HCT116 (cell line): ENCODE data around the gene GREB1L. TPM values are rescaled to one million over a fixed set of nuclear protein-coding genes. Genes with fewer than 3 reads are reported as not detected.

Experiments used
- ATAC-seq: fragments of 200-7000 bp; cut with Tn5 transposase; 2 replicates; pipeline ENCODE4 v1.9.1; 2020; ENCODE audit warnings: mild to moderate bottlenecking, moderate library complexity
- BruUV-seq: library from RNA; stranded (reverse); fragments of 400-500 nt; replicated peaks from 2 replicates; lab custom pipeline; 2021; lab: Mats Ljungman, UMichigan
- CTCF ChIA-PET: fragments of 300-600 bp; sonication (Branson Sonifier 250); formaldehyde crosslinking; loops from one replicate; lab custom pipeline; 2021; ENCODE audit warnings: antibody characterized with exemption; lab: Charles Lee
- POLR2A ChIA-PET: fragments of 300-600, 350-600 bp; sonication (Branson Sonifier 250); formaldehyde crosslinking; loops from one replicate; lab custom pipeline; 2021; ENCODE audit warnings: antibody characterized with exemption; lab: Charles Lee
- RAD21 ChIA-PET, 2 experiments: fragments of 300-600 bp; sonication (Branson Sonifier 250); formaldehyde crosslinking; loops; one replicate each; lab custom pipeline; 2023; ENCODE audit warnings: low total read pairs in 2 of 2; ENCODE audit not compliant: uncharacterized antibody in 2 of 2, unreplicated experiment in 2 of 2, low non-redundant PET in 1 of 2; lab: Charles Lee
- DNase-seq: peaks from one replicate; pipeline ENCODE4 v3.0.0-alpha.2; 2010; ENCODE audit warnings: low read depth, low spot score
- H2AFZ ChIP-seq: fragments of 200-600 bp; shearing (Covaris generic), sonication (generic); 2 replicates; pipeline ENCODE4 v1.6.1; 2017; ENCODE audit warnings: low read depth, mixed run types, mixed read lengths, antibody characterized with exemption, low read length; ENCODE audit not compliant: poor library complexity, severe bottlenecking
- H3K27ac ChIP-seq: 2 replicates; pipeline ENCODE4 v1.5.1; 2012; ENCODE audit warnings: low read depth, low read length
- H3K27me3 ChIP-seq: fragments of 200-600 bp; sonication (generic); 2 replicates; pipeline ENCODE4 v1.6.1; 2016; ENCODE audit warnings: mixed run types, low read length, mixed read lengths; ENCODE audit not compliant: insufficient read depth
- H3K36me3 ChIP-seq, 2 experiments: fragments of 200-500 bp in 1 of 2; fragments of 200-600 bp in 1 of 2; sonication (Bioruptor generic) in 1 of 2; sonication (generic) in 1 of 2; 2 replicates each; pipeline versions ENCODE4 v1.5.1 to v1.6.1; 2014 to 2016; ENCODE audit warnings: low read length in 2 of 2, inconsistent platforms in 1 of 2, mixed read lengths in 1 of 2, mixed run types in 1 of 2; ENCODE audit not compliant: insufficient read depth in 2 of 2, control insufficient read depth in 1 of 2
- H3K4me1 ChIP-seq, 2 experiments: fragments of 200-600 bp in 1 of 2; sonication (generic) in 1 of 2; 2 replicates each; pipeline versions ENCODE4 v1.5.1 to v1.6.1; 2012 to 2017; ENCODE audit warnings: low read length in 2 of 2, inconsistent platforms in 1 of 2, mild to moderate bottlenecking in 1 of 2, mixed read lengths in 1 of 2, mixed run types in 1 of 2, moderate library complexity in 1 of 2; ENCODE audit not compliant: insufficient read depth in 2 of 2, control insufficient read depth in 1 of 2
- H3K4me2 ChIP-seq: fragments of 200-600 bp; sonication (generic); 2 replicates; pipeline ENCODE4 v1.6.1; 2017; ENCODE audit warnings: mixed run types, low read length, mixed read lengths
- H3K4me3 ChIP-seq, 2 experiments: fragments of 200-600 bp in 1 of 2; sonication (generic) in 1 of 2; replicated peaks in 1 of 2; 2 replicates each; pipeline ENCODE4 v1.5.1; 2011 to 2016; ENCODE audit warnings: low read length in 2 of 2, control low read depth in 1 of 2, low read depth in 1 of 2, mild to moderate bottlenecking in 1 of 2, mixed read lengths in 1 of 2, mixed run types in 1 of 2
- H3K79me2 ChIP-seq: fragments of 200-600 bp; sonication (generic); 2 replicates; pipeline ENCODE4 v1.6.1; 2017; ENCODE audit warnings: mild to moderate bottlenecking, mixed run types, low read length, moderate library complexity, mixed read lengths; ENCODE audit not compliant: insufficient read depth
- H3K9ac ChIP-seq: fragments of 200-600 bp; sonication (generic); 2 replicates; pipeline ENCODE4 v1.6.1; 2016; ENCODE audit warnings: low read length, mixed read lengths
- H3K9me2 ChIP-seq: fragments of 200-600 bp; sonication (generic), shearing (Covaris generic); 2 replicates; pipeline ENCODE4 v1.6.1; 2017; ENCODE audit warnings: mixed run types, mild to moderate bottlenecking, moderate library complexity; ENCODE audit not compliant: insufficient read depth
- H3K9me3 ChIP-seq, 2 experiments: fragments of 200-500 bp in 1 of 2; fragments of 200-600 bp in 1 of 2; sonication (Bioruptor generic) in 1 of 2; sonication (generic) in 1 of 2; 2 replicates each; pipeline ENCODE4 v1.6.1; 2014 to 2017; ENCODE audit warnings: low read length in 2 of 2, mixed read lengths in 2 of 2, inconsistent platforms in 1 of 2, low read depth in 1 of 2, mild to moderate bottlenecking in 1 of 2, mixed run types in 1 of 2, moderate library complexity in 1 of 2; ENCODE audit not compliant: control insufficient read depth in 1 of 2, insufficient read depth in 1 of 2
- H4K20me1 ChIP-seq: fragments of 200-600 bp; sonication (generic), shearing (Covaris generic); 2 replicates; pipeline ENCODE4 v1.6.1; 2017; ENCODE audit warnings: mixed run types, mild to moderate bottlenecking, moderate library complexity; ENCODE audit not compliant: insufficient read depth
- CEBPB ChIP-seq: IDR thresholded peaks from 2 replicates; pipeline ENCODE4 v1.6.1; 2012; ENCODE audit warnings: low read depth
- CTCF ChIP-seq, 3 experiments: fragments of 200-600 bp in 1 of 3; sonication (generic) in 1 of 3; IDR thresholded peaks in 2 of 3; conservative IDR thresholded peaks in 1 of 3; 2 replicates each; pipeline ENCODE4 v1.5.1; 2012 to 2017; ENCODE audit warnings: low read depth in 2 of 3, low read length in 2 of 3, antibody characterized with exemption in 1 of 3, borderline replicate concordance in 1 of 3, control low read depth in 1 of 3, mild to moderate bottlenecking in 1 of 3, mixed read lengths in 1 of 3, mixed run types in 1 of 3, moderate library complexity in 1 of 3; ENCODE audit not compliant: insufficient read depth in 1 of 3
- EGR1 ChIP-seq: IDR thresholded peaks from 2 replicates; pipeline ENCODE4 v1.6.1; 2012; ENCODE audit warnings: low read depth
- EZH2 ChIP-seq: fragments of 200-600 bp; sonication (generic); IDR thresholded peaks from 2 replicates; pipeline ENCODE4 v1.6.1; 2017; ENCODE audit warnings: antibody characterized with exemption, mixed run types
- POLR2A ChIP-seq: IDR thresholded peaks from 2 replicates; pipeline ENCODE4 v1.7.0; 2011; ENCODE audit warnings: borderline replicate concordance; ENCODE audit not compliant: insufficient read depth, insufficient read length; ENCODE audit errors: extremely low read depth
- POLR2AphosphoS5 ChIP-seq: IDR thresholded peaks from 2 replicates; pipeline ENCODE4 v1.6.1; 2011; ENCODE audit warnings: mild to moderate bottlenecking, low read depth, low read length, moderate library complexity
- intact Hi-C: fragments of 100-400 bp; cut with micrococcal nuclease; formaldehyde crosslinking; loops from 2 replicates; pipeline ENCODE4 v1.10.0; 2022
- total RNA-seq: library from RNA; stranded (reverse); gene quantifications from one replicate; pipeline ENCODE4 v1.2.1, GENCODE V29; 2021; ENCODE audit not compliant: unreplicated experiment
- TF ChIP-seq, protein P1 (sequence below): IDR thresholded peaks from 2 replicates; pipeline ENCODE4 v1.6.1; 2012

Gene GREB1L
- total RNA-seq, 1 experiment from 2014 or later = 12.2 TPM

GRCh38 chr18:21451851-21452250 lies 209.8 kb downstream of the GREB1L start (continued):
- TF ChIP-seq CTCF (IDR thresholded peaks at IDR 0.05 in 2 of 3, conservative IDR thresholded peaks at IDR 0.05 in 1 of 3; ENCODE audit: borderline replicate concordance in 1 of 3, insufficient read depth in 1 of 3, low read depth in 2 of 3, low read length in 2 of 3) = no peak
- TF ChIP-seq POLR2A = no peak
- TF ChIP-seq, all 23 proteins: peak for 0

GRCh38 chr18:21452276-21452780 lies 210.3 kb downstream of the GREB1L start:
- no peak overlapping the region for H3K4me3 ChIP-seq
- H3K9me3 ChIP-seq = no peaks in the 10 kb centered on the region
- H3K27ac ChIP-seq = no peak overlapping the region
- no peaks in the 10 kb centered on the region for H3K9me2 ChIP-seq
- intact Hi-C loops = no loop called here
- ChIA-PET POLR2A (no interaction called here), CTCF (no interaction called here)
- no TSS peak for BruUV-seq
- no peaks in the 10 kb centered on the region for H3K79me2 ChIP-seq
- H4K20me1 ChIP-seq = no peaks in the 10 kb centered on the region
- H3K9ac ChIP-seq = no peak overlapping the region
- TF ChIP-seq CEBPB = no peak
- TF ChIP-seq, all 23 proteins: peak for 0
- Histone ChIP-seq H2AFZ (no peak overlapping the region), H3K27me3 (no peaks in the 10 kb centered on the region), H3K36me3 (no peaks in the 10 kb centered on the region), H3K4me2 (no peak overlapping the region), H3K4me1 (peaks cover 0 to 10% of the 10 kb centered on the region in 2 experiments; a peak in 1 of 4 replicates)
- RAD21 ChIA-PET = no interaction called here
- no peak for DNase-seq
- no peak for ATAC-seq

DNA sequence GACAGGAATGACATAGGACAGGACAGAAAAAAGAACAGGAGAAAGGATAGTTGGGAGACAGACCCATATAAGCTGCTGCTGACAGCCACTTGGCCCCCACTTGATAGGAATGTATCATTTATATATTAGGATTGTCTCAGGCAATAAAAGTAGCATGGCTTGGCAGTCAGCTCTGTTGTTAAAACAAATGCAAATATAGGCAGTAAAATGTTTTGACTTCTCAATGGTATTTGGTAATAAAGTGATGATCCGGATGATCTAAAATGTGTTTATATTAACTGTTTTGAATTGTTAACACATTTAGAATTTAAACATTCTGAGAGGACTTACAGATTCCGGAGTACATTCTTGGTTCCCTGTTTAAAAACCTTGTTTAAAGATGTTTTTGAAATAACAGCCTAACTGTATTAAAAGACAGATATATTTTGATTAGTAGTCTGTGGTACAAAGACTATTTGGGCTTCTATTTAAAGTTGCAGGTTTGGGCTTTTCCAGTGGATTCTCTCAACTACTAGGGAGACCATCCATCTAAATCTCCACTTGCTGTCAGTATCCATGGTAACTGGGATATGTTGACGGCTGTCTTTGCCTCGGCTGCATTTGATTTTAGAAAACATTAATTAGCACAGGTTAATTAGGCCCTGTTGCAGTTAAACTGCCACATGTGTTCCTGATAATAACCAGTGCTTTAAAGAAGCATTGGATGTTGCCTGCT lies 210.9 kb downstream of the GREB1L start:
- Histone ChIP-seq H3K9me3 (no peaks in the 10 kb centered on the region), H3K36me3 (no peaks in the 10 kb centered on the region), H2AFZ (no peak overlapping the region), H4K20me1 (no peaks in the 10 kb centered on the region), H3K9me2 (no peaks in the 10 kb centered on the region), H3K79me2 (no peaks in the 10 kb centered on the region), H3K4me2 (no peak overlapping the region), H3K4me3 (no peak overlapping the region), H3K4me1 (peaks cover 0 to 10% of the 10 kb centered on the region in 2 experiments; a peak in 1 of 4 replicates), H3K27me3 (no peaks in the 10 kb centered on the region), H3K27ac (no peak overlapping the region), H3K9ac (no peak overlapping the region)
- no peak for DNase-seq
- RAD21 ChIA-PET = no interaction called here
- POLR2A ChIA-PET = no interaction called here
- ATAC-seq = no peak
- no TSS peak for BruUV-seq
- CTCF ChIA-PET = no interaction called here
- intact Hi-C loops = no loop called here
- TF ChIP-seq EGR1 = no peak
- TF ChIP-seq, protein P1, sequence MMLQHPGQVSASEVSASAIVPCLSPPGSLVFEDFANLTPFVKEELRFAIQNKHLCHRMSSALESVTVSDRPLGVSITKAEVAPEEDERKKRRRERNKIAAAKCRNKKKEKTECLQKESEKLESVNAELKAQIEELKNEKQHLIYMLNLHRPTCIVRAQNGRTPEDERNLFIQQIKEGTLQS = no peak
- no peak for TF ChIP-seq POLR2AphosphoS5
- TF ChIP-seq EZH2 = no peak
- TF ChIP-seq CTCF (IDR thresholded peaks at IDR 0.05 in 2 of 3, conservative IDR thresholded peaks at IDR 0.05 in 1 of 3; ENCODE audit: borderline replicate concordance in 1 of 3, insufficient read depth in 1 of 3, low read depth in 2 of 3, low read length in 2 of 3) = no peak
